Stimulated activated CD8-positive, alpha-beta memory T cell treated with anti-CD3 and anti-CD28 coated beads, Interleukin-4, amount 100 ng/mL, for 1 hour (primary cell): ENCODE measurements around the gene RPRD1B.

Experiments used
- DNase-seq, 2 donors: peaks; one replicate each; pipeline ENCODE4 v3.0.0-alpha.2; 2020; ENCODE audit warnings: low read depth in 2 of 2, low spot score in 1 of 2

Gene RPRD1B

DNA sequence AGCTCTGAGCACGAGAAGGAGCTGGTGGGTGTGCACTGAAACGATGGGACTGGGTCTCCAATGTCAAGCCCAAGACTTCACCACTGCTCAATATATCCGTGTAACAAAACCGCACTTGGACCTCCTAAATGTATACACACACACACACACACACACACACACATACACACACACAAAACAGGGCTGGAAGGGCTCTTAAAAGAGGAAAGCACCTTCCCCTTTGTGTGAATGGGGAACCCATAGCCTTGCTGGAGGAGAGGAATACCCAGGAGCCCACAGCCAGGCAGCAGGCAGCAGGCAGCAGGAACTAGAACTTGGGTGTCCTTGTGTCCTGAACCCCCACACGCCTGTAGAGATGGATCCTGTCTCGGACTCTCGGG lies 101.7 kb downstream of the RPRD1B start:
- DNase-seq, result no peak

DNA sequence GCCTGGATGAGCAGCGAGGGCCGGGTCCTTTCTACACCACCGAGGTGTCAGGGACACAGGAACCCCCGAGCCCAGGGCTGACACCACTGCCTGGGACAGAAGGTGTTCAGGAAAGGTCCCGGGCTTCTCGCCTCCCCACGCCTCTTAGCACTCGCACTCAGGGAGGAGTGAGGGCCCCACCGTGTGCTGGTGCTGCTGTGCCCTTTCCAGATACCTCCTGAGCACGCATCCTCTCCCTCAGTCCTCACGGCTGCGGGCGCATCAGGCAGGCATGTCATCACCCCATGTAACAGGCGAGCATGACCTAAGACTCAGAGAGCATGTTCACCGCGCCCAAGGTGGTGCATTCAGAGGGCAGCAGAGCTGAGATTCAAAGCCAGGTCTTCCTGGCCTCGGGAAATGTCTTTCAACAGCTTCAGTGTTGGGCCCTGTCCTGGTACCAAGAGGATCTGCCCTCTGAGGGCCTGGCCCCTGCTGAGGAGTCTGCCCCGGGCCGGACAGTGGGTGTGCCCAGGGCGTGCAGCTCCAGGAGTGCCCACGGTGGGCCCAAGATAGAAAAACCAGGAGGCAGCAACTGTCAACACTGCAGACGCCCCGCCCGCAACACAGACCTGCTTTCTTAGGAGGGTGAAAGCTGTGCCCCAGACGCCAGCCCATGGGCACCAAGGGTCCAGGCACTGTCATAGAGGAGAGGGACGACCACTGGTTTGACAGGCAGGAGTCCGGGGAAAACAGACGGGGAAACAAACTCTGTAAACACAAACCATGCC lies 102.3 kb downstream of the RPRD1B start:
- no peak for DNase-seq

- no peak for DNase-seq
These were observed 103.1 kb downstream of the RPRD1B start for GRCh38 chr20:38136421-38137245.

DNA sequence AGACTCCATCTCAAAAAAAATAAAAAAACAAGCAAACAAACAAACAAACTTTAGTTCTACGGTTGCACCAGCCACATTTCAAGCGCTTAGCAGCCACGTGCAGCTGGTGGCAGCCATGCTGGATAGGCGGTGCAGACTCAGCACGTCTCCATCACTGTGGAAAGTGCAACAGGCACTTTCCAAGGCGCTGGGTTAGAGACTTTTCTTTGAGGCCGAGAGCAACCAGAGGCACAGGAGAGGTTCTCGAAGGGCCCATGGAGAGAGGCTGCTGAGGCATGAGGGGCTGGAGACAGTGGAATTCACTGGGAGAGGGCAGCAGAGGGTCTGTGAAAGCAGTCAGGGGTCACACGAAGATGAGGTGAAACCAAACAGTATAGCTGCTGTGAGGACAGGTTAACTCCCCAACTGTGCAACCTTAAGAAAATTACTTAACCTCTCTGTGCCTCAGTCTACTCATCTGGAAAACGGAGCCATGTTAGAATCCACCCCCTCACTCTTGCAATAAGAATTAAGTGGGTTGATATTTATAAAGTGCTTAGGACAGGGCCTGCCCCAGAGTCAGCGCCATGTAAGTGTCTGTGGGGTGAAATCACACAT lies 104.0 kb downstream of the RPRD1B start:
- DNase-seq, result no peak

DNA sequence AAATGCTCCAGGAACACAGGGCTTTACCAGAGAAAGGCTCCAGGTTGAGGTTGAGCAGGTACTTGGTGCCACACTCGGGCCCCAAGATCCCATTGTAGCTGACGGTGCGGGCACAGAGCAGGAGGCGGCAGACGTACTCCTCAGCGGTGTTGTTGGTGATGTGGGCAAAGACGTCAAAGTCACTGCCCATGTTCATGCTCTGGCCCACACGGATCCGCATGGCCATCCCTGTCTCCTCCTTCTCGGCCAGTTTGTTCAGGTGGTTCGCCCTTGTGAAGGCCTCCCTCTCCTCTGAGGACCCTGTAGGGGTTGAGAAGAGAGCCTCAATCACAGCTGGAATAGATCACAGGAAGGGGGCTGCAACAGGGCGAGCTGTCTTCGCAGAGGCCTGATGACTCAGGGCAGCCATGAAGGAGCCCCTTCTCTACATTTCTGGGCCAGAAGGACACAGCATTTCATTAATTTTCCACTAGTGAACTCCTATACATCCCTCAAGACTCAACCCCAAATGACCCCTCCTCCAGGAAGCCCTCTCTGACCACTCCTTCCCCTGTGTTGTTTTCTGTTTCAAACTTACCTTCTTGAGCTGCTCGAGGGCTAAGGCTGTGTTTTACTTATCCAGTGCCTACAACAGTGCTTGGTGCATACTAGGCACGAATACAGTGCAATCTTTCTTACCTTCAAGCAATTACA lies 104.7 kb downstream of the RPRD1B start:
- no peak for DNase-seq

DNA sequence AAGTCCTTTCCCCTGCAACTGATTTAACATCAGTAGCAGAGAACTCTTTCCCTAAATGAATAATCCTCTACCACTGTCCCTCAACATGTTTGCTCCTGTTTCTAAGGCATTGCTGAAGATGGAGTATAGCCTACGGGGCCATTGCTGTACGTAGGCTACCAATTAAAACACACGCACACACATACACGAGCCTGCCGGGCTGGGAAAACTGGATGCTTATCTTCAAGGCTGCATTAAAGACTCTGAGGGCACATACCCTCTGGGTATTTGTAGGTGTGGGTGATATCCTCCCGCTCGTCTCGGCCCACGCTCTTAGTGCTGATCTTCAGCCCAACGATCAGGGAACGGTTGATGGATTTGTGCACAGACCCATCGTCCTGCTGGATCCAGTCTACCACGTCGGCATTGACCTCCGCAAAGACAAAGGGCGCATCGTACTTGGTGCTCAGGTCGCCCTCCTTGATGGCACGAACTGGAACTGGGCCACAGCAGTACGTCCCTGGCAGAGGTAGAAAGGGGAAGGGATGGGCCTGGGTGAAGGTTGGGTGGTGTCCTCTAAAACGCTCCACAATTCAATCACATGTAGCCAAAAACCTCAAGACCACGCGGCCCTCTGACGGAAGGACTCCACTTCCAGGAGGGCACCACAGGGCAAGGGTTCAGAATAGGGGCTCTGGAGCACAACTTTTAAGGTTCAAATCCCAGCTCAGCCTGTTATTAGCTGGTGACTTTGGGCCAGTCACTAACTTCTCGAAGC lies 105.8 kb downstream of the RPRD1B start:
- DNase-seq, result no peak

DNA sequence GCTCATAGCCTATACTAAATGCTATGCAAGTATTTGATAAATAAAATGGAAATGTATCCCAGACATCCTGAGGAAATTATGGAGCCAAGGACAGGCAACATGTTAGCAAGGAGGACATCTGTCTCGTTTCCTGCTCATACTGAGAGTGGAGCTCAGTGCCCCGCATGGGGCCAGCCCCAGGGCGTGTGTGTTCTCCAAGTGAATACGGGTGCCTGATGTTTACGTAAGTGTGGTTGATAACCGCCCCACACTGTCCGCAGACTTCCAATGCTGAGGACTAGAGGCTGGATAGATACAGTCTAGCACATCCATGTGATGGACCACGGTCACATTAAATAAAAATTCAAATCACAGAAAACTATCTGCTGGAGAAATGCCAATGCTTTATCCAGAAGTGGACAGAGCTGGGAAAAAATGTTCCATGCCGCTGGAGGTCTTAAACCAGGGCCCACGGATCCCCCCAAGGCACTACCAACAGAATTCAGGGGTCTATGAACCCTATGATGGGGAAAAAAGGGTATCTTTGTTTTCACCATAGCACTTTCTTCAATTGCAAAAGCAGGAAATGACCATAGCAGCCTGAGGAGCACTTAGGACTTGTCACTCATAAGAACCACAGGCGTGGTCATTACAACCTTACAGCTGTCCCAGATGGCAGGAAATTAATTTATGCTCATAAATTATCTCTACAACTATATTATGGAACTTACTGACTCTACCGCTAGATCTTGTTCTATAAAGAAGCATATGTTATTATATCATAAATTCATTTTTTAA lies 106.6 kb downstream of the RPRD1B start:
- DNase-seq, result no peak

DNA sequence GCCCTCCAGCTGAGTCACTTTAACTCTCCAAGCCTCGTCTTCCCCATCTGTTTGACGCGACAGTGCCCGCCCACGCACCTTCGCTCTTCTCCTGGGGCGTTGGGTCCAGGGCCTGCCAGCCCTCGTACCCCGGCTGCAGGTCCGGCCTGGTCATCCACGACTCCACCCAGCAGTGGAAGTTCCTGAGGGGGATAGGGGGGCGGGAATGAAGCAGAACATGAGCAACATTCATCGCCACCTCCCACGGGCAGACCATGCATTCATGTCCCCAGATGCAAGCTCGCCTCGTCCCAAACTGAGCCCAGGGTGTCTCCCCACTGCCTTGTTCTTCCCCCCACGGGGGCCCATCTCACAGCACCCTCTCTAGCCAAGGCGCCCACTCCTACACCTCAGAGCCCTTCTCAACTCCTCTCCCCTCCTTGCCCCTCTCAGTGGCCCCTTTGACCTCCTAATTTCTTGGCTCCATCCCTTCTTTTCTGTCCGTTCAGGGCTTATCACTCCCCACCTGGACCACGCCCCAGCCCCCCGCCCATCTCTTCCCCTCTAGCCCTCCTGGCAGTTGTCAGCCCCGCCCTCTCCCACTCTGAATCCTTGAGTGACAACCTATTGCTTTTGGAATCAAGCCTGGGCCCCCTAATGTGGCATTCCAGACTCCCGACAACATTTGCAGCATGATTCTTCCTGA lies 107.8 kb downstream of the RPRD1B start:
- DNase-seq, result no peak
